Amygdala (tissue), 56 donors: ENCODE data around the gene CASP6.

Source experiments
- DNase-seq, 56 donors: peaks; one replicate each; lab custom pipeline; 2025; lab: John Stamatoyannopoulos, UW

The CASP6 gene

GRCh38 chr4:109675181-109675580, 28.1 kb downstream of the CASP6 start:
- no peak for DNase-seq

DNA sequence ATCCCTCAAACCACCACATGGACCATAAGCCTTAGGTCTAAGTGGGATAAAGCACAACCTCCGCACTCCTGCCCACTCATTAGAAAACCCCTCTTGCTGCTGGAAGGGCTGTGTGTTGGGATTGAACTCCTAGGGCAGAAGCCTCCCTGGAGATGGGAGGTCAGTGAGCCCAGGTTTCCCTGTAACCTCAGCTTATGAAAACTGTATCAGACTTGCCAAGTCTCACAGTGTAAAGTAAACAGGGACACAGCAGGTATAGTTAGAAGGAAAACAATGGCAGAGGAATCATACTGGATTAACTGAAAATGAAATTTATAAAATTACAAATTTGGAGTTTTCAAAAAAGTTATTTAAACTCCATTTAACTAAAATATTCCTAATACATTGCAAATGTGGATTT, 29.9 kb downstream of the CASP6 start:
- DNase-seq, result no peak

- DNase-seq, result no peak
Measured at GRCh38 chr4:109672169-109672930, 30.9 kb downstream of the CASP6 start.

- DNase-seq, result no peak
Measured at GRCh38 chr4:109671350-109671749, 31.9 kb downstream of the CASP6 start.

GRCh38 chr4:109665783-109666485, 37.3 kb downstream of the CASP6 start:
- no peak for DNase-seq

- DNase-seq, result peak in 10 of 56 donors; percentile 2 to 34 (median 8)
Measured at GRCh38 chr4:109662771-109663170, 40.5 kb downstream of the CASP6 start.

- no peak for DNase-seq
Measured at GRCh38 chr4:109662116-109662515, 41.1 kb downstream of the CASP6 start.

- DNase-seq, result peak in 1 of 56 donors; percentile 5
Measured at GRCh38 chr4:109658871-109659410, 44.3 kb downstream of the CASP6 start.

DNA sequence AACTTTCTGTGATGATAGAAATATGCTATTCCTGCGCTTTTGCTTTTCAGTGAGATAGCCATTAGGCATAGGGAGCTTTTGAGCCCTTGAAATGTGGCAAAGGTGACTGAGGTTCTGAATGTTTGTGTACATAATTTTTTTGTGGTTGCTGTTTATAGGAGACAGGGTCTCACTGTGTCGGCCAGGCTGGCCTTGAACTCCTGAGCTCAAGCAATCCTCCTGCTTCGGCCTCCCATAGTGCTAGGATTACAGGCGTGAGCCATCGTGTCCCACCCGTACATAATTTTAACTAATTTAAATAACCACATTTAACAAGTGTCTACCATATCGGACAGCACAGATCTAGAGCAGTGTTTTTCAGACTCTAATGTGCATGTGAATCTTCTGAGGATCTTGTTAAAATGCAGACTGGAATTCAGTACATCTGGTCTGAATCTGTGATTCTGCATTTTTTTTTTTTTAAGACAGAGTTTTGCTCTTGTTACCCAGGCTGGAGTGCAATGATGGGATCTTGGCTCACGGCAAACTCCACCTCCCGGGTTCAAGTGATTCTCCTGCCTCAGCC, 45.3 kb downstream of the CASP6 start:
- no peak for DNase-seq

- DNase-seq, result no peak
Measured at GRCh38 chr4:109655396-109655795, 47.8 kb downstream of the CASP6 start.

DNA sequence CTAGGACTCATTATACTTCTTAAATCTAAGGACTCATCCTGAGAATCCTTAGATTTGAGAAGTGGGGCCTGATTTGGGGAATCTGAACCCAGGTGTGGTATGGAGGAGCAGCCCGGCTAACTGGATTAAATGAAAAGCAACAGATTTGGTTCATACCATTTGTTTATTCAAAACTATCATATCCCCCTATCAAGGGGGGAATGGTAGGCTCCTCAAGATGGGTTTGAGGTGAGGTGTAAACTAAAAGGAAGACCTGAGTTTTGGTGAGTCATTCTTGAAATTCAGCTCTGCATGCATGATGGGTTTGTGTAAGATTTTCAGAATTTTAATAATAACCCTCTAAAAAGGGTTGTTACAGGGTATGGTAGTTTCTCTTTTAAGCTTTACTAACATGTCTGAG, 53.4 kb downstream of the CASP6 start:
- DNase-seq, result no peak

- no peak for DNase-seq
Measured at GRCh38 chr4:109648997-109649575, 54.2 kb downstream of the CASP6 start.

DNA sequence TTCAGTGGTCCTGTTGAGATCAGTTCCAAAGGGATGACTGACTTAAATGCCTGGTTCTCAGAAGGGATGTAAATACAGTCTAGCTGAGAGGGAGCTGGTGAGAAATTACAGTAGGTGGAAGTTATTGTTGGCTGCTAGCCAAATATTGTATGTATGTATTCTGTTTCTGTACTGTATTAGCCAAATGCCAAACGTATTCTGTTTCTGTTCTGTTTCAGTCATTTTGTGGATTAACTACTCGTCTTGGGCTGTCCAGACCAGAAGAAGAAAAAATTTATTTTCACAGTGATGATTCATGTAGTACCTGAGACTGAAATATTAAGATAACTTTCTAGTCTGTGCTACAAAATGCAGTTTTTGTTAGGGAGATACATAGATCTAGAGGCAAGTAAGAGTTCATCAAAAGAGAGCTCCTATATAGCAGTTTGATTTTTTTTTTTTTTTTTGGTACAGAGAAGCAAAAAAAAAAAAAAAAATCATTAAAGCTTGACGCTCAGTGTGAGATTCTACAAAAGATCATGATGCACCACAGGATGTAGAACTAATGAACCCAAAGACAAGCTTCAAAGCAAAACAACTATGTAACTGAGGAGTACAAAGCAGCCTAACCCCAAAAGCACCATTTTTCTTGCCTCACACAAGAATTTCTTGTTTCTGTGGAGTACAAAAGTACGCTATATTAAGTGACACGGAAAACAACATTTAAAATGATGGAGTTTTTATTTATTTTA, 54.8 kb downstream of the CASP6 start:
- DNase-seq, result no peak

DNA sequence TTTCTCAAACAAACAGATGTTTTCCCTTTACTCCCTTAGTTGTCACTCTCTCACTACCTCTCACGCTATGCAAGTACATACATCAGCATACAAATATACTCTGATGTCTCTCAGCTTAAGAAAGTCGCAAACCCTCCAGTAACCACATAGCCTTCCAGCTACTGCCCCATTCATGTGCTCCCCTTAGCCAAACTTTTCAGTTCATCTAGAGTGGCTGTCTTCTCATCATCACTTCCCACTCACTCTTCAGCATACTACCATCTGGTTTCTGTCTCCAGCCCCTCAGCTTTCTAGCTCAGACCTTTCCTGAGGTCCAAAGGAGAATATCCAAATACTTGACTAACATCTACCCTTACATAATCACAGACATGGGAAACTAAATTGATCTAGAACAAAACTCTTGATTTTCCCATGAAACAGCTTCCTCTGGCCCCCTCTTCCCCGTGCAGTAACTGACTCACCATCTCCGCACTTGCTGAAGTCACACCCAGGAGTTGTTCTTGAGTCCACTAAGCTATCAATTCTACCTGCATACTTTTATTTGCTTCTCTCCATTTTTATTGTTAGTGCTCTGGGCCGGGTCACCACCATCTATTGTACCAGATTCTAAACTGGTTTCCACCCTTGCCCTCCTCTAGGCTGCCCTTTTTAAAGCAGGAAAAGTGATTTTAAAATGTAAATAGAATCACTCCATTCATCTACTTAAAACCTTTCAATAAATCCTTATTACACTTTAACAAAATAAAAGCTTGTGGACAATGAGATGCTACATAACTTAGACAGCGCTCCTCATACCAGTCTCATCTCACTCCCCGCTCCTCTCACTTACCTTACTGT, 57.2 kb downstream of the CASP6 start:
- no peak for DNase-seq

- DNase-seq, result no peak
Measured at GRCh38 chr4:109640644-109641043, 62.6 kb downstream of the CASP6 start.
